ENCODE data around the gene HNRNPAB.

- TF ChIP-seq CTCF (conservative IDR thresholded peaks at IDR 0.05; ENCODE audit: low read length) (peak; percentile 67), EZH2phosphoT487 (IDR thresholded peaks at IDR 0.05; ENCODE audit: borderline replicate concordance) (no peak)
Observed at GRCh38 chr5:178234750-178235587, 30.6 kb downstream of the HNRNPAB start.
